ENCODE measurements around the gene VRK2. TPM values are rescaled to one million over a fixed set of nuclear protein-coding genes. Genes with fewer than 3 reads are reported as not detected.

Gene VRK2
- total RNA-seq, 2 experiments from 2014 or later = 17.2 to 22.7 TPM

- ChIA-PET CTCF (ENCODE audit: unreplicated experiment) (no interaction called here), POLR2A (interaction anchor here (0.9 kb wide), 1 partner anchor 17 kb away, joined by 4 read pairs; no protein-coding TSS in a partner anchor)
- intact Hi-C loops (cut with micrococcal nuclease; ENCODE audit: unreplicated experiment) = no loop called here
- Histone ChIP-seq H3K79me2 (ENCODE audit: insufficient read depth, low read depth, low read length) (peaks cover 3% of the 10 kb centered on the region; the same call in 1 of the 2 replicates), H3K9me2 (ENCODE audit: insufficient read depth, low read length) (no peaks in the 10 kb centered on the region; the same call in 1 of the 2 replicates), H3K4me2 (ENCODE audit: low read length) (no peak overlapping the region), H3K36me3 (ENCODE audit: insufficient read depth, low read length) (no peaks in the 10 kb centered on the region), H3K9me3 (ENCODE audit: low read length) (no peaks in the 10 kb centered on the region), H2AFZ (ENCODE audit: low read length) (no peak overlapping the region), H3K4me3 (ENCODE audit: low read depth, low read length, poor library complexity, severe bottlenecking) (no peak overlapping the region), H3K27ac (ENCODE audit: low read depth, low read length, poor library complexity, severe bottlenecking) (no peak overlapping the region), H3K4me1 (ENCODE audit: insufficient read depth, low read length, poor library complexity, severe bottlenecking) (peaks cover 23% of the 10 kb centered on the region), H4K20me1 (ENCODE audit: insufficient read depth, low read length) (no peaks in the 10 kb centered on the region)
- no peak for DNase-seq (ENCODE audit: low spot score)
- no peak for TF ChIP-seq CTCF (conservative IDR thresholded peaks at IDR 0.05; ENCODE audit: low read length)
- BruUV-seq (replicated peaks) = no TSS peak
Observed at GRCh38 chr2:58042486-58042970, 4.1 kb upstream of the VRK2 start.

DNA sequence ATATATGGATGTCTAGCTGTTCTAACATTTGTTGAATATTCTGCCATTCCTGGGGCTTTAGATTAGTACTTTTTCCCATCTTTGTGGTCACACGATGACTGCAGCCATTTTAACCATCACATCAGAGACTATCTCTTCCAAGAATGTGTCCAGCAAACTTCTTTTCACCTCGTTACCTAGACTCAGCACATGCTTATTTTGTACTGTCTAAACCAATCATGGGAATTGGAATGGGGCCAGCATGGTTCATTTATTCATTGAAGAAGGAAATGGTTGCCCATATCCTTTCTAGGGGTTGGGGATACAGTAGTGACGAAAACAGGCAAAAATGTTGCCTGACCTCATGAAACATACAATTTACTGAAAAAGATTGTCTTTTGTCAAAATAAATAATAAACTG is 2.5 kb upstream of the VRK2 start:
- peaks cover 18% of the 10 kb centered on the region; the same call in 1 of the 2 replicates for H3K79me2 ChIP-seq (ENCODE audit: insufficient read depth, low read depth, low read length)
- no peak overlapping the region for H3K27ac ChIP-seq (ENCODE audit: low read depth, low read length, poor library complexity, severe bottlenecking)
- POLR2A ChIA-PET = no interaction called here
- DNase-seq (ENCODE audit: low spot score) = no peak
- BruUV-seq (replicated peaks) = no TSS peak
- CTCF ChIA-PET (ENCODE audit: unreplicated experiment) = no interaction called here
- H3K9me3 ChIP-seq (ENCODE audit: low read length) = no peaks in the 10 kb centered on the region
- H4K20me1 ChIP-seq (ENCODE audit: insufficient read depth, low read length) = no peaks in the 10 kb centered on the region
- H3K4me1 ChIP-seq (ENCODE audit: insufficient read depth, low read length, poor library complexity, severe bottlenecking) = peaks cover 29% of the 10 kb centered on the region
- no peaks in the 10 kb centered on the region; the same call in 1 of the 2 replicates for H3K9me2 ChIP-seq (ENCODE audit: insufficient read depth, low read length)
- no peak overlapping the region for H3K4me2 ChIP-seq (ENCODE audit: low read length)
- H3K36me3 ChIP-seq (ENCODE audit: insufficient read depth, low read length) = peaks cover 5% of the 10 kb centered on the region; the same call in 1 of the 2 replicates
- TF ChIP-seq EZH2phosphoT487 (IDR thresholded peaks at IDR 0.05; ENCODE audit: borderline replicate concordance, low read depth, low read length) (no peak), CTCF (conservative IDR thresholded peaks at IDR 0.05; ENCODE audit: low read length) (no peak)
- intact Hi-C loops (cut with micrococcal nuclease; ENCODE audit: unreplicated experiment) = no loop called here
- H3K4me3 ChIP-seq (ENCODE audit: low read depth, low read length, poor library complexity, severe bottlenecking) = no peak overlapping the region
- H2AFZ ChIP-seq (ENCODE audit: low read length) = no peak overlapping the region

GRCh38 chr2:58045580-58046334 is 849 bp upstream of the VRK2 start:
- H4K20me1 ChIP-seq (ENCODE audit: insufficient read depth, low read length) = no peaks in the 10 kb centered on the region
- intact Hi-C loops (cut with micrococcal nuclease; ENCODE audit: unreplicated experiment) = loop anchor here (1.0 to 2.0 kb wide), 2 partner anchors 21 to 196 kb away; partner anchors contain the start of gene FANCL
- H3K36me3 ChIP-seq (ENCODE audit: insufficient read depth, low read length) = peaks cover 15% of the 10 kb centered on the region
- POLR2A ChIA-PET = interaction anchor here (0.6 to 1.2 kb wide), 7 partner anchors 8 to 123 kb away, joined by 3 to 7 read pairs (median 4); no protein-coding TSS in a partner anchor
- TF ChIP-seq CTCF (conservative IDR thresholded peaks at IDR 0.05; ENCODE audit: low read length) (no peak), EZH2phosphoT487 (IDR thresholded peaks at IDR 0.05; ENCODE audit: borderline replicate concordance, low read depth, low read length) (no peak)
- H2AFZ ChIP-seq (ENCODE audit: low read length) = peak overlapping the region; percentile 97; the same call in 1 of the 2 replicates
- DNase-seq (ENCODE audit: low spot score) = peak; percentile 15
- peak overlapping the region; percentile 85 for H3K27ac ChIP-seq (ENCODE audit: low read depth, low read length, poor library complexity, severe bottlenecking)
- H3K9me3 ChIP-seq (ENCODE audit: low read length) = no peaks in the 10 kb centered on the region
- CTCF ChIA-PET (ENCODE audit: unreplicated experiment) = no interaction called here
- peak overlapping the region; percentile 76 for H3K4me3 ChIP-seq (ENCODE audit: low read depth, low read length, poor library complexity, severe bottlenecking)
- peaks cover 20% of the 10 kb centered on the region; the same call in 1 of the 2 replicates for H3K79me2 ChIP-seq (ENCODE audit: insufficient read depth, low read depth, low read length)
- no peaks in the 10 kb centered on the region for H3K9me2 ChIP-seq (ENCODE audit: insufficient read depth, low read length)
- BruUV-seq (replicated peaks) = TSS peak; percentile 63
- H3K4me1 ChIP-seq (ENCODE audit: insufficient read depth, low read length, poor library complexity, severe bottlenecking) = peaks cover 24% of the 10 kb centered on the region
- H3K4me2 ChIP-seq (ENCODE audit: low read length) = peak overlapping the region; percentile 93

All from OCI-LY7 (cell line).